ENCODE measurements around the gene RAB3GAP2.
A peak's percentile ranks its signal among the peaks of the same experiment; 100 is the strongest.
"Not testable (repeated sequence)": the region's sequence is repeated elsewhere in the genome, so short reads cannot be mapped to it uniquely, and the experiment has no call there.

RAB3GAP2 gene

GRCh38 chr1:220207411-220207810 is 64.8 kb downstream of the RAB3GAP2 start:
- TF ChIP-seq CTCF (IDR thresholded peaks at IDR 0.05; ENCODE audit: low read depth, low read length): no peak
- no peak for DNase-seq (ENCODE audit: extremely low read depth, low read depth)

- not testable (repeated sequence) for DNase-seq (ENCODE audit: extremely low read depth, low read depth)
Observed at GRCh38 chr1:220204758-220205157, 67.5 kb downstream of the RAB3GAP2 start.

- no peak for TF ChIP-seq CTCF (IDR thresholded peaks at IDR 0.05; ENCODE audit: low read depth, low read length)
Observed at GRCh38 chr1:220203816-220204215, 68.4 kb downstream of the RAB3GAP2 start.

GRCh38 chr1:220198186-220199005 is 73.9 kb downstream of the RAB3GAP2 start:
- no peak for TF ChIP-seq CTCF (IDR thresholded peaks at IDR 0.05; ENCODE audit: low read depth, low read length)
- no peak for DNase-seq (ENCODE audit: extremely low read depth, low read depth)

More at GRCh38 chr1:220203816-220204215, 68.4 kb downstream of the RAB3GAP2 start:
- no peak for DNase-seq (ENCODE audit: extremely low read depth, low read depth)

- DNase-seq (ENCODE audit: extremely low read depth, low read depth): no peak
- TF ChIP-seq CTCF (IDR thresholded peaks at IDR 0.05; ENCODE audit: low read depth, low read length): no peak
Observed at GRCh38 chr1:220195701-220196100, 76.6 kb downstream of the RAB3GAP2 start.

- DNase-seq (ENCODE audit: extremely low read depth, low read depth): peak; percentile 3
Observed at GRCh38 chr1:220189750-220190347, 82.4 kb downstream of the RAB3GAP2 start.

GRCh38 chr1:220188538-220188937 is 83.7 kb downstream of the RAB3GAP2 start:
- TF ChIP-seq CTCF (IDR thresholded peaks at IDR 0.05; ENCODE audit: low read depth, low read length): no peak
- no peak for DNase-seq (ENCODE audit: extremely low read depth, low read depth)

More at GRCh38 chr1:220189750-220190347, 82.4 kb downstream of the RAB3GAP2 start:
- TF ChIP-seq CTCF (IDR thresholded peaks at IDR 0.05; ENCODE audit: low read depth, low read length): peak; percentile 47
